GM18508 (cell line): ENCODE data around the gene SRGAP2C.
"Not testable (repeated sequence)": the region's sequence is repeated elsewhere in the genome, so short reads cannot be mapped to it uniquely, and the experiment has no call there.

Experiments used
- ATAC-seq: cut with Tn5 transposase; IDR thresholded peaks from one replicate; pipeline ENCODE4 v1.9.1; 2021; ENCODE audit warnings: moderate number of reproducible peaks; ENCODE audit not compliant: insufficient read depth, unreplicated experiment

SRGAP2C gene

GRCh38 chr1:121317491-121318468, 133.0 kb downstream of the SRGAP2C start:
- ATAC-seq = not testable (repeated sequence)

- not testable (repeated sequence) for ATAC-seq
Observed at GRCh38 chr1:121318687-121319086, 133.9 kb downstream of the SRGAP2C start.

DNA sequence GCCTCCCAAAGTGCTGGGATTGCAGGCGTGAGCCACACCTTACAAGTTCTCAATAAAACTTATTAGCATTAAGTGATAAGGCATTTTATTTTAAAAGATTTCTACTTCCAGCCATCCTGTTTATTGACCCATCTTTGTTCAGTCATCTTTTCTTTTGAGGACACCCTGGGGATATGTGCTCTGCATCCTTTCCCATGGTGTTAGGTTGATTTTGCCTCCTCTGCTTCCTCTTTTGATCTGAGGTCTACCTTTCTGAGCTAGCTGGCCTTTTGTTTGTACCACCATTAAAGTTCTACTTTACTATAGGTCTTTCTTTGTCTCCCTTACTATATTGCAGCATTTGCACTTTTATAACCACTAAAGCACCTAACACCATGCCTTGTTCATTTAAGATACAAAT, 136.9 kb downstream of the SRGAP2C start:
- ATAC-seq = not testable (repeated sequence)

- ATAC-seq = not testable (repeated sequence)
Observed at GRCh38 chr1:121324726-121325125, 140.0 kb downstream of the SRGAP2C start.

GRCh38 chr1:121332141-121332540, 147.4 kb downstream of the SRGAP2C start:
- ATAC-seq = not testable (repeated sequence)

- not testable (repeated sequence) for ATAC-seq
Observed at GRCh38 chr1:121332599-121333562, 148.1 kb downstream of the SRGAP2C start.

DNA sequence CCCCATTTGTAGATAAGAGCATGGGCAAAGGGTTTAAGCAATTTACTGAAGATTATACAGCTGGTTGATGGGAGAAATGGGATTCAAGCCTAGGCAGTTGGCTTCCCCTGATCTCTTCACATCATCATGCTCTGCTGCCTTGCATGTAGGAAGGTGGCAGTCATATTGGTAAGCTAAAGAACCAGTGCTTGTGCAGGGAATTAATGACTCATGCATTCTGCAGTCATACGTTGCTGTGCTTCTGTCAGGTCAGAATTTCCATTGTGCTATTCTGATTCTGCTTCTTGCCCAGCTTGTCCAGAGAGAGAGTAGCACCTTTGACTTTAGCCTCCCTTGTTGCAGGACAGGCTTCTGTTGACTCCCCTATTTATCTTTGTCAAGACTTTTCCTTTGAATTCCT, 153.2 kb downstream of the SRGAP2C start:
- not testable (repeated sequence) for ATAC-seq

DNA sequence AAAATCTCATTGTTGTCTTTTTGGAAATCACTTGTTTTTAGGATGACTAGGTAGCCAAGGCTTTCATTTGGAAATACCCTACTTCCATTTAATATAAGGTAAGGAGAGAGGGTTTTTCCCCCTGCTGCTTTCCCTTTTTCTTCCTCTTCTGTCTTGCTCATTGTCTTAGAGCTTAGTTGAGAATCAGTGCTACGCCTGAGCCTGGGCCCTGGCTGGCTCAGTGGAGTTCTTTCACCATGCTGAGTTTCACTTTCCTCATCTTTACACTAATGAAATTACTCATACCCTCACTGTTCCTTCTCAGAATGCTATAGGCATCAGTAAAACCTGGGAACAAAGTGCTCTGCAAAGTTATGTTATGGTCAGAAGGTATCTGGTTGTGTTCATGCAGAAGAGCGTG, 154.8 kb downstream of the SRGAP2C start:
- ATAC-seq = not testable (repeated sequence)

DNA sequence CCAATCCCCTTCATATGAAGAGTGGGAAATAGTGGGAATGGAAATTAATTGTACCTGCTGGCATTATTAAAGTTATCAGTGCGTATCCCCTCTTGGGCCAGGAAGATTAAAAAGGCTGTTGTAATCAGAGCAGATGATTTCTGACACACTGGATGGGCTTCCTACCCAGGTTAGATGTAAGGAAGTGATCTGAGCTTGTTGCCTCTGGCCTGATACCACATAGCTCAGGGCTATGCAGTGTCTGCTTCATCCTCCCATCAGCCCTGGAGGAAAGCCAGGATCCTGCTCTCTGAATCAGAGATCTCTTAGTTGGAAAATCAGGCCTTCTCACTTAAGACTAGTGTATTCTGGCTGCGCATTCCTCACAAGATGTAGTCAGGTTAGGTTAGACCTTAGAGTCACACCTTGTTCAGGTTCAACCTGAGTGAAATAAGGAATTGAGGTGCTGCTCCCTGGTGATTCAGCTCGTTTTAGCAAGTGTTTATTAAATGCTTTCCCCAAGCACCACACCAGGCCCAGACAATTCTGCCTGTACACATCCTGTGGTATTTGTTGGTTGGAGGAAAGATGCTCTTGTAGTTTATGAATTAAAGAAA, 158.6 kb downstream of the SRGAP2C start:
- ATAC-seq = not testable (repeated sequence)

- ATAC-seq = not testable (repeated sequence)
Observed at GRCh38 chr1:121344355-121344754, 159.6 kb downstream of the SRGAP2C start.

DNA sequence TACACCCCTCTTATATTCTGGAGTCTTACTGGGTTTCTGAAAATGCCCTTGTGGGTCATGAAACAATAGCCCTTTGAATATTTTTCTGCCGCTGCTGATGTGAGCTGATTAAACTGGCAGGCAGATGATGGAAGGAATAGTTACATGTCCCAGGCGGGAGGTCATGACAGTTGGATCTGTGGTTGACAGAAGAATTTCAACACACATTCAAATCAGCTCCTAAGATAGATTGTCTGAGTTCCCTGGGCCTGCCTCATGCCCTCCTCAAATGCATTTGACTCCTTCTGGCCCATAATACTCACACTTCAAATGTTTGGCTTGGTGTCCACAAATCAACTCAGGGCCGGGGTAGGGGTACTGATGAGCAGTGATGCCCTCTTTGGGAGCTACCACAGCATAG, 161.9 kb downstream of the SRGAP2C start:
- ATAC-seq = not testable (repeated sequence)

DNA sequence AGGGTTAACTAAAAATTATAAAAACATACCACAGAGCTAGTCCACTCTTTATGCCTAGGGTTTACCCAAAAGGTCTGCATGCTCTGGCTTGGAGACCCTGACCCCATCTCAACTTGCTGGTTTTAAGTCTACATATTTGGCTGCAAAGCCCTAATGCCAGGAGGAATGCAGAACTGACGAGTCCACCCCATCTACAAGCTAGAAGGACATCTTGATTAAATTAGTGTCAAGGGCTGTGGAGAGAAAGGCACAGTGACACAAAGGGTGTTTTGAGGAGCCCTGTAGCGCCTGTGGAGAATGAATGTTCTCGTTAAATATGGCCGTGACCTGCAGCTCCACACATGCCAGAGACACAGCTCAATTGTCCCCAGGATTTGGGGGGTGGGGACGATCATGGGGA, 162.7 kb downstream of the SRGAP2C start:
- not testable (repeated sequence) for ATAC-seq

- ATAC-seq = not testable (repeated sequence)
Observed at GRCh38 chr1:121348115-121348514, 163.3 kb downstream of the SRGAP2C start.

GRCh38 chr1:121349332-121349967, 164.7 kb downstream of the SRGAP2C start:
- ATAC-seq = not testable (repeated sequence)

DNA sequence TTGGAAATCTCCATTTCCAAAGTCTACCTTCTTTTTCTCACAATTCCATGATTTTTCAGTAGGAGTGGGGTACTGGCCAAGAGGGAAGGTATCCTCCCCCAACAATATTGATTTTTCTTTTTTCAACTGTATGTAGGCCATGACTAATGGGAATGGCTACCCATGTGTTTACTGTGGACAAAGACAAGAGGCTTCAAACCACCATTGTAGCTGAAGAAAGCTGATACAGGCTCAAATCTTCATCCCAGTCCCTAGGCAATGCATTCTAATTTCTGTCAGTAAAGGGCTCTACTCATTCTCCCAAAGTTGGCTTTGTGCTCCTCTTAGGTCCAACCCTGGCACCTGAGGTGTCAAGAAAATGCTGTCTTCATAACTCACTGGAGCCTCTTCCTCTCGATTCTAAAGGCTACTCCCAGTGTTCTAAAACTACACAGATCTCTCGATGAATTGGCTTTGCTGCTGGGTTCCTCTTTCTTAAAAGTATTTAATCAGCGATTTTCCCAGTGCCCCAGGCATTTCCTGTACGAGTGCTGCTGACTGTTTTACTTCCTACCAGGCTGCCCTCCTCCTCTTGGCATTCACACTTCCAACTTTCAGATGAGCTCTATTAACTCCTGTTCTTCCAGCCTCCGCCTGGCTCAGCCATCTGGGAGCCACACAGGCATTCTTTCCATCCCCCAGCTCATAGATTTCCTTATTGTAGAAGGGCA, 171.1 kb downstream of the SRGAP2C start:
- ATAC-seq = not testable (repeated sequence)

DNA sequence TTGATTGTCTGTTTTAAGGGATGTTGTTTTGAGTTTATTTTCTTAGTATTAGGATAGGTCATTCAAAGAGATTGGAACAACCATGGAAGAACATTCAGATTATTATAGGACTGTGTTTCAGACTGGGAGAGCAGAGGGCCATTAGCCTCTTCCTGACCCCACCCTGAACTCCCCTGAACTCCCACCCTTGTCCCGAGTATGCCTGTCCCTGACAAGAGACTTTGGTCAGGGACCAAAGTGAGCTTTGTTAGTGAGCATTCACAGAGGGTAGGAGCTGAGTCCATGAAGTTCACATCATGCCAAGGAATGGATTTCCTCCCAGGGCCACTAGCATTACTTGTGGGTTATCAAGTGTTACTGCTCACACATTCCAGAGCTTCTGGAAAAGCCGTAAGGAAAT, 172.0 kb downstream of the SRGAP2C start:
- ATAC-seq = not testable (repeated sequence)

GRCh38 chr1:121360531-121360930, 175.8 kb downstream of the SRGAP2C start:
- not testable (repeated sequence) for ATAC-seq

- not testable (repeated sequence) for ATAC-seq
Observed at GRCh38 chr1:121361451-121362233, 176.9 kb downstream of the SRGAP2C start.
